GM12878 (cell line): ENCODE measurements around the gene SLC38A8.

Source experiments
- BHLHE40 ChIP-seq, 2 experiments: fragments of 450-650 bp in 1 of 2; IDR thresholded peaks; 2 replicates each; pipeline ENCODE4 v1.6.1; 2011 to 2017; ENCODE audit warnings: low read depth in 2 of 2, borderline replicate concordance in 1 of 2, improper control_type of control experiment in 1 of 2, low read length in 1 of 2, mild to moderate bottlenecking in 1 of 2
- CBX5 ChIP-seq: sonication (generic); IDR thresholded peaks from 2 replicates; pipeline ENCODE4 v1.6.1; 2016; ENCODE audit warnings: low read depth, moderate library complexity, mild to moderate bottlenecking, inconsistent platforms
- CREM ChIP-seq: IDR thresholded peaks from 2 replicates; pipeline ENCODE4 v1.6.1; 2014; ENCODE audit warnings: antibody characterized with exemption, low read depth
- LARP7 ChIP-seq: fragments of 450-650 bp; IDR thresholded peaks from 2 replicates; pipeline ENCODE4 v1.6.1; 2017; ENCODE audit warnings: mild to moderate bottlenecking
- MTA2 ChIP-seq: fragments of 450-650 bp; IDR thresholded peaks from 2 replicates; pipeline ENCODE4 v1.6.1; 2016; ENCODE audit warnings: low read depth, mild to moderate bottlenecking, moderate library complexity
- POLR2A ChIP-seq: IDR thresholded peaks from 2 replicates; pipeline ENCODE4 v1.6.1; 2011; ENCODE audit warnings: low read depth, mild to moderate bottlenecking, low read length
- TAF1 ChIP-seq: IDR thresholded peaks from 2 replicates; pipeline ENCODE4 v1.6.1; 2011; ENCODE audit warnings: mild to moderate bottlenecking, low read depth, low read length, borderline replicate concordance
- TF ChIP-seq, protein P1 (sequence below): IDR thresholded peaks from 2 replicates; pipeline ENCODE4 v1.6.1; 2012; ENCODE audit warnings: low read depth, low read length, improper control_type of control experiment

DNA sequence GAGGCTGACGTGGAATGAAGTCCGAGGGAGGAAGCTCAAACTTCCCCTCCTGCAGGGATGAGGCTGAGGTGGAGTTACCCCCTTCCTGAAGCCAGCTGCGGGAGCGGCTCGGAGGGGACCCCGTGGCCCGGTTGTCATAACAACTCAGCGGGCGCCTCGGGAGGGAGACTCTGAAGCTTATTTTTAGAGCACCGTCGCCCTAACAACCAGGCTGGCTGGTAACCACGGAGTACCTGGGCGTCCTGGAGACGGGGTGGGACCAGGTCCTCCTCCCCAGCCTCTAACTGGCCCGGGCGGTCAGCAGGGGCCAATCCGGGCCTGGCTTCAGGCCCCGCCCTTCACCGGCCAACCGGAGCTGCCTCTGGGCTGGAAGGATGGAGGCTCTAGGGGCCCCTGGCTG is 46.8 kb downstream of the SLC38A8 start:
- TF ChIP-seq CREM = no peak
- TF ChIP-seq, protein P1, sequence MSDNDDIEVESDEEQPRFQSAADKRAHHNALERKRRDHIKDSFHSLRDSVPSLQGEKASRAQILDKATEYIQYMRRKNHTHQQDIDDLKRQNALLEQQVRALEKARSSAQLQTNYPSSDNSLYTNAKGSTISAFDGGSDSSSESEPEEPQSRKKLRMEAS = no peak
- TF ChIP-seq MTA2 = no peak
- no peak for TF ChIP-seq BHLHE40 (IDR thresholded peaks at IDR 0.05; ENCODE audit: borderline replicate concordance in 1 of 2, low read depth in 2 of 2, low read length in 1 of 2)
- no peak for TF ChIP-seq TAF1
- no peak for TF ChIP-seq LARP7
- no peak for TF ChIP-seq CBX5
- TF ChIP-seq POLR2A = no peak
